HG02763 (cell line): ENCODE measurements around the gene ZSCAN5C.
"Not testable (repeated sequence)": the region's sequence is repeated elsewhere in the genome, so short reads cannot be mapped to it uniquely, and the experiment has no call there.

ENCODE experiments used
- ATAC-seq: cut with Tn5 transposase; IDR thresholded peaks from one replicate; pipeline ENCODE4 v1.9.1; 2021; ENCODE audit warnings: mild to moderate bottlenecking, moderate library complexity; ENCODE audit not compliant: unreplicated experiment

ZSCAN5C gene

GRCh38 chr19:56191711-56192110 lies 10.4 kb upstream of the ZSCAN5C start:
- ATAC-seq: no peak

GRCh38 chr19:56193981-56194640 lies 8.0 kb upstream of the ZSCAN5C start:
- no peak for ATAC-seq

- ATAC-seq: not testable (repeated sequence)
Measured at GRCh38 chr19:56197646-56198045, 4.4 kb upstream of the ZSCAN5C start, which contains the start of gene ZSCAN5B. Gene ZSCAN5B (minus strand): TSS chr19:56197783. CDS start chr19:56193052, 4,731 bp downstream.

GRCh38 chr19:56199687-56200086 lies 2.4 kb upstream of the ZSCAN5C start:
- no peak for ATAC-seq

- ATAC-seq: not testable (repeated sequence)
Measured at GRCh38 chr19:56207581-56207980, 5.5 kb downstream of the ZSCAN5C start.

- ATAC-seq: no peak
Measured at GRCh38 chr19:56209091-56209490, 7.0 kb downstream of the ZSCAN5C start.

- not testable (repeated sequence) for ATAC-seq
Measured at GRCh38 chr19:56210036-56210435, 8.0 kb downstream of the ZSCAN5C start.

GRCh38 chr19:56211718-56212117 lies 9.6 kb downstream of the ZSCAN5C start:
- ATAC-seq: no peak

GRCh38 chr19:56217039-56217949 lies 15.2 kb downstream of the ZSCAN5C start:
- no peak for ATAC-seq

GRCh38 chr19:56218961-56219360 lies 16.9 kb downstream of the ZSCAN5C start:
- no peak for ATAC-seq

GRCh38 chr19:56221442-56221841 lies 19.4 kb downstream of the ZSCAN5C start:
- not testable (repeated sequence) for ATAC-seq

- ATAC-seq: no peak
Measured at GRCh38 chr19:56221851-56222250, 19.8 kb downstream of the ZSCAN5C start.

GRCh38 chr19:56222901-56223300 lies 20.8 kb downstream of the ZSCAN5C start:
- no peak for ATAC-seq

- ATAC-seq: no peak
Measured at GRCh38 chr19:56223481-56223880, 21.4 kb downstream of the ZSCAN5C start.

- no peak for ATAC-seq
Measured at GRCh38 chr19:56245121-56245740, 43.2 kb downstream of the ZSCAN5C start.

- ATAC-seq: not testable (repeated sequence)
Measured at GRCh38 chr19:56245764-56246163, 43.7 kb downstream of the ZSCAN5C start.

- ATAC-seq: not testable (repeated sequence)
Measured at GRCh38 chr19:56248736-56249338, 46.8 kb downstream of the ZSCAN5C start.

GRCh38 chr19:56252699-56253422 lies 50.8 kb downstream of the ZSCAN5C start:
- ATAC-seq: no peak

GRCh38 chr19:56253737-56254136 lies 51.7 kb downstream of the ZSCAN5C start:
- no peak for ATAC-seq

GRCh38 chr19:56258272-56258671 lies 56.2 kb downstream of the ZSCAN5C start:
- no peak for ATAC-seq
